HG03097 (cell line): ENCODE results near the gene ABLIM2.

ENCODE experiments used
- ATAC-seq: cut with Tn5 transposase; IDR thresholded peaks from one replicate; pipeline ENCODE4 v1.9.1; 2021; ENCODE audit not compliant: unreplicated experiment, low FRiP score

Gene ABLIM2

DNA sequence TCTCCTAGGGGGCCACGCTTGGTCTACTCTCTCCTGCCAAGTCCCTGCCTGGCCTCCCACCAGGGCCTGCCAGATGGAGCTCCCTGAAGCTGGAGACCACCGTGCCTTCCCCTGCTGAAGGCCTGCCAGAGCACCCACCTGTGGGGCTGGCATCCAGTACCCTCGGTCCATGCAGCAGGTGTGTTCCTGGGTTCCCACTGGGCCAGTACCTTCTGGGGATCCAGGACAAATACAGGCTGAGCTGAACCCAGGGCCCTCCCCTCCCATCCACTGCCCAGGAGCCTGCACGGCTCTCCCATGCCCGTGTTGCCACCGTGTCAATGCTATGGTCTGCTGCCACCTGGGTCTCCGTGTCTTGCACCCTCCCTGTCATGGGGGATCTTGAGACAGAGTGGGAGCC, 68.8 kb downstream of the ABLIM2 start:
- no peak for ATAC-seq

DNA sequence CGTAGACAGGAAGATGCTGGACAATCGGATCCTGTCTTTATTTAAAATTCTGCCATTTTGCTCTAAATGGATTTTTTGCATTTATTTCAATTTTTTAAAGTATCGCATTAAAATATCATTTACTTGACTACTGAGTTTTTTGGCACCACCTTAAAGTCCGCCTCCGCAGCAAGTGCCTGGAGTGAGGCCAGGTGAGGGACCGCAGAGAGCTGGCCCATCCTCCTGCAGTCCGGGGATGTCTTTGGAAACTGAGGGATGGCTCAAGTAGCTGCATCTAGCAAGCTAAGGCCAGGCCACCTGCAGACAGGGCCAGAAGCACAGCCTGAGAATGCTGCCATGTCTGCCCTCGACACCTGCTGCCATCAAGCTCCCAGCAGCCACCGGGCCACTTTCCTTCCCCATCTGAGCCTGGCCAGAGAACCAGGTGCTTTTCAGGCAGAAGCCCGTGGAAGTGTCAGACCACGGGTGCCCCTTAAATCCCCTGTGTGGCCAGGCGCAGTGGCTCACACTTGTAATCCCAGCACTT, 69.6 kb downstream of the ABLIM2 start:
- ATAC-seq = no peak

DNA sequence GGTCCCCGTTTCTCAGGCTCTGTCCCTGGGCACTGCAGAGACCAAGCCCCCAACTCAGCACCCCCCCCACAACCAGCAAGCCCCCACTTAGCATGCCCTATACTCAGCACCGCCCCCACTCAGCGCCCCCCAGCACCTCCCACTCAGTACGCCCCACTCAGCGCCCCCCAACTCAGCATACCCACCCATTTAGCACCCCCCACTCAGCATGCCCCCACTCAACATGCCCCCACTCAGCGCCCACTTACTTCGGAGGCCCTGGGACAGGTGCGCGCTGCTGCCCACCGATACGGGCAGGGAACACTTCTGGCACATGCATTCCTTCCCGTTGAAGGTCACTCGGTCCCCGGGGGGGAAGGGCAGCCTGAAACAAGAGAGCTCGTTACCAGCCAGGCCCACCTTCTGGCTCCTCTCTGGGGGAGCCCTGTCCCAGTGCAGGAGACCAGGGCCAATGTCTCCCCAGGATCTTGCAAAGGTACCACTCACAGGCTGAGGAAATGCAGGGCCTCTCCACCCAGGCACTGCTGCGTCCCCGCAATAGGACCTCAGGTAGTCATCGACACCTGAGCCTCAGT, 70.6 kb downstream of the ABLIM2 start:
- ATAC-seq = no peak

DNA sequence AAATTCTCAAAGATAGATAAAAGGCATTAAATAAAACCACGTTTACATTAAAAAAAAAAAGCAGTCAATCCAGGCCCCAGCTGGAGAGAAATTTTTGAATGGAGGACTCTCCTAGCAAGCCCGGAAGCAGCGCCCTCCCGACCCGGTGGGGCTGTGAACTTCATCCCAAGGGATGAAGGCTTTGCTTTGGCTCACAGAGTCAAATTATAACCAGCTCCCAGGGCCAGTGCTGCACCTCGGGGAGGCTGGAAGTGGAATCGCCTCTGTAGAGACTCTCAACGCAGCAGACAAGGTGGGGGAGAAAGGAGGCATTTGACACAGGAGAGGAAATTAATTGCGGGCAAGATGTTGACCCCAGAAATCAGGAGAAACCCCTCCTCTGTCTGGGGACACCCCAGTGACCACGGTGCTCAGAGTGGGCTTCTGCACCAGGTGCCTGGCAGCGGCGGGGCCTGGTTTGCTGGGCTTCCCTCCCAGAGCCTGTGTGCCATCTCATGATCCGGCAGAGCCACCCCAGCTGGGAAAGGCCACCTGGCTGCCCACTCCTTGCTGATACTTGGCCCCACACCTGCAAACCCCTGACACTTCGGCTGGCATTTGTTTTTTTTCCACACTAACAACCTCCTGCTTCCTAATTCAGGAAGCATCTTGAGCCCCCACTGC, 71.7 kb downstream of the ABLIM2 start:
- no peak for ATAC-seq

DNA sequence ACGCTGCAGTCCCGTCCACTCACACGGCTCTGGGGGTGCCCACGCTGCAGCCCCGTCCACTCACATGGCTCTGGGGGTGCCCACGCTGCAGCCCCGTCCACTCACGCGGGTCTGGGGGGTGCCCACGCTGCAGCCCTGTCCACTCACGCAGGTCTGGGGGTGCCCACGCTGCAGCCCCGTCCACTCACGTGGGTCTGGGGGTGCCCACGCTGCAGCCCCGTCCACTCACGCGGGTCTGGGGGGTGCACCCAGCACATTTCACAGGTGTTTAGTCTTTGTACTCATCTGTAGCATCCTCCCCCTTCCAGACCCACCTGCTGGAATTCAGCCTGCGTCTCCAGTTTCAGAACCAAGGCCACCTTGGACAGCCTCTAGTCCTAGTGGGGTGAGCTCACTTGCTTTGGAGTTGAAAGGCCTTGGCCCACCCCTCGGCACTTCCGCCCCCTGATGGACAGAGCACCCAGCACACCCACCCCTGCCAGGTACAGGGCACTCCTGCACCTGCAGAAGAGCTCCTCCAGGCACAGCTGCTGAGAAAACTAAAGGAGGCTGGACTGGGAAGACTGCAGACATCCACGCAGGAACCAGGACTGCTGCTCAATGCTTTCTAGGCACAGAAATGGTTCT, 73.0 kb downstream of the ABLIM2 start:
- no peak for ATAC-seq

DNA sequence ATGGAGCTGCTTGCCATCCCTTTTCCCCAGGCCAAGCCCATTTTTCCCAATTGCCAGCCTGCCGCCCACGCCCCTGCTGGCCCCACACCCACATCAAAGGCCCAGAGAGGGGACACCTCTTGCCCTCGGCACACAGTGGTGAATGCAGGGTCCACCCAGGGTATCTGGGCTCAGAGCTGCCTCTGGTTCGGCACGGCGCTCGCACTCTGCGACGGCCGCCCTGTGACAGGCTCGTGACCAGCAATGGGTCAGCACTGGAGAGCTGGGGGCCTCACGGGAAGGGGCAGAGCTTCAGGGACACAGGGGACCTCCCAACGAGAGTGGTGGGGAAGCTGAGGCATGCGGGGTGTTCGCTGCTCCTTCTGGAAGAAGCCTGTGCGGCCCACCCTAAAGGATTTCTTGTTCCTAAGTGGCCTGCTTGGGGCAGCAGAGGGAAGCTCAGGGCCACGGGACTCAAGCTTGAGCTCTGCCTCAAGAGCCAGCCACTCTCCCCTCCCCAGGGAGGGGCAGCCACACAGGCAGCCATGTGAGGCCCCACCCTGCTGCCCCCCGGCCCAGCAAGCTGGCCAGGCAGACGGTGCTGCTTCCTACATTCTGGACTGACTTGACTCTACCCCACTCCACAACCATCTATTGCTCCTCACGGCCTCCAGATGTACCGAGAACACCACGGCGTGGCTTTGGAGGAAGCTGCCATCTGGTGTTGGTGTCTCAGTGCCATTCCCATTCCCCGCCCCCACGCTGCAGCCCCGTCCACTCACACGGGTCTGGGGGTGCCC, 73.7 kb downstream of the ABLIM2 start:
- no peak for ATAC-seq

DNA sequence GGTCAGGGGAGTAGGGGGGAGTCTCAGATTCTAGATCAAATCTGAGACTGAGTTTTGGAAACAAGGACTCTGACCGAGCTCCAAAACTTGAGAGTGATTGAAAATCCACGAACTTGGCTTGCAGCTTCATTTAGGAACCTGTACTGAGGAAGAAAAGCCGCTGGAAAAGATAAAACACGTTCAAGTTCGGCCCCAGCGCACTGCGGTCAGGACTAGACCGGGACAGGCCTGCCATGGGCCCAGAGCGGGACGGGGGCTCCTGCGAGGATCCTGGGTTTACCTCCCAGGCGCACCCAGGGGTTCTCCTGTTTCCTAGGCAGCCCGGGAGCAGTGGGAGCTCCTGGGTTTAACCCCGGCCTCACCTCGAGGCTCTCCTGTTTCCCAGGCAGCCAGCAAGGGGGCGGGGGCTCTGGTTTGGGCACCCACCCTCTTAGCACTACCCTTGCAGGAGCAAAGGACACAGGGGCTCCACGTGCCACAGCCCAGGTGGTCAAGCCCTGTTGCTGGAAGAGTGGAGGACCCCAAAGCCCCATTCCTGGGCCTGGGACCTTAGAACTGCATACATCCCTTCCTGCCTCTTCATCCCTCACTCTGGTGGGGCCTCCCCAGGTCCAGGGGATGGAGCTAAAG, 74.5 kb downstream of the ABLIM2 start:
- ATAC-seq = no peak

DNA sequence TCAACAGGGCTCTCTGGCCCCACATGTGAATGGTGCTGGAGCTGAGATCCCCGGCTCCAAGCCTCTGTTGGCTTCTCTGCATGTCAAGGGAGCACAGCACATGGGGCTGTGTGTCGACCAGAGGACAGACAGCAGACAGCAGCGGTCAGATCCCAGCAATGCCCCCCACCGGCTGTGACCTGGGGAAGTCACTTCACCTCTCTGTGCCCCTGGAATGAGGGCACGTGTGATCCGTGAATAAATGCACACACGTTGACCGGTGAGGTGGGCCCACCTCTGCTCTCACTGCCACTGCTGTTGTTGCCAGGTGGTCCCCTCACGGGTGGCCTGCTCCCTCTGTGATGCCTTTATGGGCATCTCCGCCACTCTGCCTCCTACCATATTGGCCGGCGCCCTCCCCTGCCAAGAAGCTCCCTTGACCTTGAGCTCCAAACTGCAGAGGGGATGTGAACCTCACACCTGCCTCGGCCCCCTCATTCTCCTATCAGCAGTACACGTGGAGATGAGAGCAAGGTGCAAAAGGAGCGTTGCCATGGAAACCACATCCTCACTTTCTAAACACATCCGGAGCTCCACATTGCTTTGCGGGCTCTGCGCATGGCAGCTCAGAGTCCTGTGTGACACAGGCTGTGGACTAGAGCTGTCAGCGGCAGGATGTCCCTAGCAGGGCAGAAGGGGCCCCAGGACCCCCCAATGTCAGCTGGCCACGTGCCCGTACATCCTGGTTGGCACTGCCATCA, 75.4 kb downstream of the ABLIM2 start:
- ATAC-seq = no peak

DNA sequence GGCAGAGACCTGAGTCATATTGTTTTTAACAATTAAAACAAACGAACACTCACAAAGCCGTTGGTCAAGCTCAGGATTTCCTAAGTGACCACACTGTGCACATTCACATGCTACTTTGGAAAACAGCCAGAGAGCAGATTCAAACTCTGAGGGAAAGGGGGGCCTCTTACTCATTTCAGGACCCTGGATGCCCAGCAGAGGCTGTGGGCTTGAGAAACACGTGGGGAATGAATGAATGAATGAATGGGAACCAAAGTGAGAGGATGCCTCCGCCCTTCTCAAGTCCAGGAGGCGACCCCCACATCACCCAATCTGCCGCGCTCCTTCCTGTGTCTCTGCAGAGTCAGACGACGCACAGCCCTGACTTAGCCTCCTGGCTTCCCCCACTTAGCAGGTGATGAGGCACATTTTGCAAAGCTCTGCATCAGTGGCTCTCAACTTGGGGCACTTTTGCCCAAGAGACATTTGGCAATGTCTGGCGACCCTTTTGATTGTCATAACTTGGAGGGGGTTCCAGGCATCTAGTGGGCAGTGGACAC, 76.0 kb downstream of the ABLIM2 start:
- no peak for ATAC-seq

DNA sequence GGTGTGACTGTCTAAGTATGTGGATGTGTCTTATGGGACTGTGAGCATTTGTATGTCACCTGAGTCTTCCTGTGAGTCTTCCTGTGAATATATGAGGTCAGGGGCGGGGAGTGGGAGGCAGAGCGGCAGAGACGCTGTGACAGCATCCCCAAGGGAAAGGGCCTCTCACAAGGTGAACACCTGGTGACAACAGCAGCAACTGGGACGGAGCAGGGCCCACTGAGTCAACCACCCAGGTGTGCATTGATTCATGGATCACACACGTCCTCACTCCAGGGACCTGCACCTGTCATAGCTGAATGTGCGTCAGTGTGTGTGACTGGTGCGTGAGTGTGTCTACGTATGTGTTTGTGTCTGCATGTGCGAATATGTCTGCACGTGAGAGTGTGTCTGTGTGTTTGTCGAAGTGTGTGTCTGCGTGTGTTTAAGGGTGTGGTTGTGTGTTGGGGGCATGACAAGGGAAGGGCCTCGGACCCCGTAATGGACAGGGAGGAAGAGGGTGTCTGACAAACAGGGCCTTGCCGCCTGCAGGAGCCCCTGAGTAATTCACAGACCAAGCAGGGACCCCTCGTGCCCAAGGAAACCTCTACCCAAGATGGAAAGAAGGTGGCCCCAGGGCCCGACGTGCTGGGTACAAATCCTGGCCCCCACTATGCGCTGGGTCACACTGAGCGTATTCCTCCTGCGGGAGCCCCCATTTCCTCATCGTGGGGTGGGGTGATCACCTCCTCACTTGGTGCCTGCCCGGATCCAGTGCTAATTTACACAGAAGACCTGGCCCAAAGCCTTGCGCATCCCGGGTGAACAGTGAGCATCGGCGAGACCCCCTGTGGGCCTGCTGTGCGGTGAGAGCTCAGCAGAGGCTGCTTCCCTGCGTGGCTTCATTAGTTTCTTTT, 76.7 kb downstream of the ABLIM2 start:
- no peak for ATAC-seq

DNA sequence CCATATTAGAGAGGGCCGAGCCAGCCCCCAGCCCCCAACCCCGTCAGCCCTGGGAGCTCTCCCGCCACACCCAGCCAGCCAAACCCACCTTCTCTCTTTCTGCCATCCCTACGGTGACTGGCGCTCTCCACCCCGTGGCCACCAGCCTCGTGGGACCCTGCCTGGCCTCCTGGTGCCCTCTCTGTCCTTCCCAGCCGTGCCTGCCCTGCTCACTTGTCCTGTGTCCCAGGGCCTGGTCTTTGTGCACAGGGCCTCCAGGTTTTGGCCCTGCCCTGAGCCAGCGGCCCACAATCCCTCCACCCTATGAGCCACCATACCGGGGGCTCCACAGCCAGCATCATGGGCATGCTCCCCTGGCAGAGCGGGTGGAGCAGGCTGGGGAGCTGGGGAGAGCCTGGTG, 77.4 kb downstream of the ABLIM2 start:
- ATAC-seq = no peak

DNA sequence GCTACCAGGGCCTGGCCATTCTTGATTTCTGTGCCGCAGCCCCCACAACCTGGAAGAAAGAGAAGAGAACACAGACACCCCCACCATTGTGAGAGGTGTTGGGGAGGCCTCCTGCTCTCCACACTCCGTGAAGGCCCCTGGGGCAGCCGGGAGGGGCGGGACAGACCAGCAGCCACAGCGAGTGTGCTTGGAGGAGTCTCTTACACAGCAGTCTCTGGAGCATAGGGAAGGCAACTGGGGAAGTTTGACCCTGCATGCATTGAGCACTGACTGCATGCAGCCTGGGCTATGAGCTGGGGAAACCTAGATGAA, 77.9 kb downstream of the ABLIM2 start:
- ATAC-seq = no peak

DNA sequence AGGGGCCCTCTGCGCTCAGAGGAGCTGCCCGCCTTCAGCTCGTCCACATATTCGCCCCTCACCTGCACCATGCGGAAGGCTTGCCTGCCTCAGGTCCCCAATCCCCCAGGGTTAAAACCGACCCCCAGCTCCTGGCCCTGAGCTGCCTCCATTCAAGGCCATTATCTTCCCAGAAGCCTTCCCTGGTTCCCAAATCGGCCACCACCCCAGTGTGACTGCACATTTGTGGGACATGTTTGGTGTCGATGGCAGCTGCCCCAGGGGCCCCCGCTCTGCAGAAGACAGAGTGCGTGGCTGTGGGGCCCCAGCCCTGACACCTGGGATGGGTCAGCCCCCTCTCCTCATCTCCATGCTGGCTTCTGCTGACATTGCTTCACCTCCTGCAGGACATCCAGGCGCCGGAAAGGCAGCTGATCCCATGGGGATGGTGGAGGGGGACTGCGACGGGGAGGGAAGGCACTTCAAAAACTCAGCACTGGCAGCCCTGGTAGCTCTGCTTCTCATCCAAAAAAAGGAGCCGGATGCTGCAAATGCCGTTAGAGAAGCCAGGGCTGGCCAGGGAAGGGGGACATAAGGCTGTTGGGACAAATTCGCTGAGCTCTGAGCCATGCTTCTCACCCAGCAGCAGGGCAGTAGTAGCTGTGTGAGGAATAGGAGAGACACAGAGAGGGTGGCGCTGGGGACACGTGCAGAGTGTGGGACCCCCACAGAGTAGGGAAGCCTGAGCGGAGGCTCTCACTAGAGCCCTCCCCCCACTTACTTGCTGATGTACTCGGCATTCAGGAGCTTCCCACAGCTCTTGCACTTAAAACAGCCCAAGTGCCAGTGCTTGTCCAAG, 78.5 kb downstream of the ABLIM2 start:
- no peak for ATAC-seq

DNA sequence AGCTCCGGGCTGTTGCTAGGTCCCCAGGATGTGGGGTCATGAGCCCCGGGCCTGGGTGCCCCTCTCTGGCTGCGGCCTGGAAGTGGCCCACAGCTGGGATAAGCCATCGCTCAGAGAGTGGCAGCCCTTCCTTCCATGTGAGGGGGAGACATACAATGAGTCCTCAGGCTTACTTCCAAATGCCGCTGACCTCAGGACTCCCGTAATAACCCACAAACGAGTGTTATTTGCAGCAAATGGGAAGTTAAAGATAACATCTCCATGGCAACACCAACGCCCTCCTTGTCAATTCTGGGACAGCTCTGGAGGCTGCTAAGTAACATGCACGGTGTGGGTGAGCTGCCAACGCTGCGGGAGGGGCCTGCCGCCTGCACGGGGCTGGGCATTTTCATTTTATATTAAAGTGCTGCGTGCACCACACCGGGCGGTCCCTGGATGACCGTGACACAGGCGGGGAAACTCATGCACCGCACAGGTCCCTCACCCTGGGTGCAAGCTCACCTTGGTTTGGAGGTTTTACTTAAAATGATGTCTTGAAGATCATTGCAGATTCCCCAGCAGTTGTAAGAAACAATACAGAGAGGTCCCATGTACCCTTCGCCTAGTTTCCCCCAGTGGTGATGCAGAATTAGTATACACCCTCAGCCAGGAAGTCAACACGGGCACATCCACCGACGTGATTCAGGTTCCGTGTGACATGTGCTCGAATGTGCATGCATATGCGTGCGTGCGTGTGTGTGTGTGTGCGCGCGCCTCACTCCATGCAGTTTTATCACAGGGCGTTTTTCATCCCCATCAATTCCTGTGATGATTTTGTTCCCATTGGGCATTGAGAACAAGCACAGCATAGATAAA, 79.4 kb downstream of the ABLIM2 start:
- no peak for ATAC-seq

DNA sequence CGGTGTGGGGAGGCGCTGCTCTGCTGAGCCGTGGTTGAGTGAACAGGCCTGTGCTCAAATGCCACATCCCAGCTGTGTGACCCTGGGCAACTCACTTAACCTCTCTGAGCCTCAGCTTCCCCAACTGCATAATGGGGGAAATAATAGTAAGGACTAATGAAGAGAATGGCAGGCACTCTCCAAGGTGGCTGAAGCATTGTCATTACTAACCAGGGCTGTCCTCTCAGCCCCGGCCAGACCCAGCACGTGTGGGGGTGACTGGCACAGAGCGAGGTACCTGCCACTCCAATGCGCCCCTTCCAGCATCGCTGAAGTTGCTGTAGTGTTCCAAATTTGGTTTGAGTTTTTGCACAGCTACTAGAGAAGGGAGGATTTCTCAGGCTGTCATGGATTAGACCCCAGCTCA, 80.0 kb downstream of the ABLIM2 start:
- no peak for ATAC-seq

DNA sequence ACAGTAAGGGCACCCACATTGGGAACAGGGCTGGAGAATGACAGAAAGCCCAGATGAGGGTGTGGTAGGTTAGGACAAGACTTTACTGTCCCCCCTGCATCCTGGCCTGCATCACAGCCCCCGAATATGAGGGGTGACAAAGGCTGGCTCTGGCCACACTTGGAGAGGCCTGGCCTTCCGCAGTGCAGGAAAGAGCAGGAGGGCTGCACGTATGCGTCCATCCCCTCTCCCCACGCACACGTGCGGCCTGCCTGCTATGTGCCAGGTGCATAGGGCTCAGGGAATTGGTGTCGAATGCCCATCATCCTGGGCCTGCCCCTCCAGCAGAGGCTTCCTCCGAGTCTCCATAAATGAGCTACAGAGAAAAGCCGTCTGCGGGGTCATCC, 80.5 kb downstream of the ABLIM2 start:
- no peak for ATAC-seq
